HS-5 (cell line): ENCODE results near the gene ENDOV.

Experiments used
- DNase-seq: peaks from one replicate; pipeline ENCODE4 v3.0.0-alpha.2; 2012; ENCODE audit warnings: low read depth

ENDOV gene

DNA sequence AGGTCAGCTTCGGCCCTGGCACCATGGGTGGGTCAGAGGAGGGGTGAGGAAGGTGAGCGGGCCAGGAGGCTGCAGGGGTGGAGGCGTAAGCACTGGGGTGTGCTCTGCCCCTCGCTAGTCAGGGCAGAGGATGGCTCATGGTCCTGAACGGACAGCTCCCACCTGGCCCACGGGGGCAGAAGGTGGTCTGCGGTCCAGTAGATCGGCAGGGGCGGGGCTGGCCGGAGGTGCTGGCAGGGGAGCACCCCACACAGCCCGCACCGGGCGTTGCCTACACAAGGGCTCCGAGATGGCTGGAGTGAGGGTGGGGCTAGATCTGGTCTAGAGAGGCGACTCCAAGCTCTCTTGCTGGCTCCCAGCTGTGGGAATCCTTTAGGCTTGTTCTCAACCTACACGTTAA is 53.3 kb downstream of the ENDOV start:
- DNase-seq, result no peak

- DNase-seq, result no peak
Observed at GRCh38 chr17:80468781-80469493, 54.0 kb downstream of the ENDOV start.

DNA sequence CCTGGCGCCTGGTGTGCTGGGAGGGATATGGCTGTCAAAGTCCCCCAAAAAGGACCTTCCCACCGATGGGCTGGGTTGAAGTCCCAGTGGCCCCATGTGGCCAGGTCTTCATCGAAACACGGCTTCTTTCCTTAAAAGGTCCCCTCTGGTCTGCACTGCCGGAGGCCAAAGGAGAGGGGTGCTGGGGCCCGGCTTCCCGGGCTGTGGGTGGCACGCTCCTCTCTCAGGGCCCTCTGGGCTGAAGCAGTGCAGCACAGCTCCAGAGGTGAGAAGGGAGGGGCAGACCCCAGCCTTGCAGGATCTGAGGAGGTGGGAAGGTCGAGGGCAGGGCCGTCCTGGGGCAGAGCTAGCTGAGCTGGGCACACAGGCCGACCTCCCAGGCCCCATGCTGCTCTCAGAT is 54.7 kb downstream of the ENDOV start:
- DNase-seq, result no peak

GRCh38 chr17:80470603-80471002 is 55.6 kb downstream of the ENDOV start:
- no peak for DNase-seq

GRCh38 chr17:80471922-80472321 is 57.0 kb downstream of the ENDOV start:
- no peak for DNase-seq

GRCh38 chr17:80472996-80473395 is 58.0 kb downstream of the ENDOV start:
- DNase-seq, result no peak

- DNase-seq, result no peak
Observed at GRCh38 chr17:80473701-80474100, 58.7 kb downstream of the ENDOV start.

DNA sequence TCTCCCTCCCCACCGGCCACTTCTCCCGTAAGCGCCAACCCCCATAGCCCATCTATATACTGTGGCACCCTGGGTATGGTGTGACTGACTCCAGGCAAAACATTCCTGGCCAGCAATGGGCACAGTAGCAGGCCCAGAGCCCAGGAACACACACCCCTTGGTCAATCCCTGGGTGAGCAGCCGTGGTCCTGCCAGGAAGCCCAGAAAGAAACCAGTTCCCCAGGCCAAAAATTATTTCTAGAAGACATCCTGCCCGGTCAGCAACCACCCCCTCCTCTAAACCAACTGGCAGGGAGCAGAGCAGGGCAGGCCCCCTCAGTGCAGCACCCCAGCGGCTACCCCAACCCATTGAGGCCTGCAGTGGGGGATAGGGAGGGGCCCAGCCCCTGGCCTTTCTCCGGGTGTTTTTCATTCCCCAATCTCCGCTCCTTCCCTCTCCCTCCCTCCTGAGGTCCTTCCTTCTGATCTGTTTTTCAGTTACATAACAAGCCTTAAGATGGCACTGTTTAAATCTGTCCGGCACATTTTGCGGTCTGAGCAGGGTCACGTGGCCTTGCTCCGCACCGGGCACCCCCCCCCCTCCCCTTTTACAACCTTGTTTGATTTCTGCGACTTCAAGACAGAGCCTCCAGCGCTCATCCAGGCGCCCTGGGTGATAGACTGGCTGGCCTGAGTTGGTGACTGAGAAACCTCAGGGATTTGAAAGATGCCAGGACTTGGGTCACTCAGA is 59.4 kb downstream of the ENDOV start:
- DNase-seq, result no peak

DNA sequence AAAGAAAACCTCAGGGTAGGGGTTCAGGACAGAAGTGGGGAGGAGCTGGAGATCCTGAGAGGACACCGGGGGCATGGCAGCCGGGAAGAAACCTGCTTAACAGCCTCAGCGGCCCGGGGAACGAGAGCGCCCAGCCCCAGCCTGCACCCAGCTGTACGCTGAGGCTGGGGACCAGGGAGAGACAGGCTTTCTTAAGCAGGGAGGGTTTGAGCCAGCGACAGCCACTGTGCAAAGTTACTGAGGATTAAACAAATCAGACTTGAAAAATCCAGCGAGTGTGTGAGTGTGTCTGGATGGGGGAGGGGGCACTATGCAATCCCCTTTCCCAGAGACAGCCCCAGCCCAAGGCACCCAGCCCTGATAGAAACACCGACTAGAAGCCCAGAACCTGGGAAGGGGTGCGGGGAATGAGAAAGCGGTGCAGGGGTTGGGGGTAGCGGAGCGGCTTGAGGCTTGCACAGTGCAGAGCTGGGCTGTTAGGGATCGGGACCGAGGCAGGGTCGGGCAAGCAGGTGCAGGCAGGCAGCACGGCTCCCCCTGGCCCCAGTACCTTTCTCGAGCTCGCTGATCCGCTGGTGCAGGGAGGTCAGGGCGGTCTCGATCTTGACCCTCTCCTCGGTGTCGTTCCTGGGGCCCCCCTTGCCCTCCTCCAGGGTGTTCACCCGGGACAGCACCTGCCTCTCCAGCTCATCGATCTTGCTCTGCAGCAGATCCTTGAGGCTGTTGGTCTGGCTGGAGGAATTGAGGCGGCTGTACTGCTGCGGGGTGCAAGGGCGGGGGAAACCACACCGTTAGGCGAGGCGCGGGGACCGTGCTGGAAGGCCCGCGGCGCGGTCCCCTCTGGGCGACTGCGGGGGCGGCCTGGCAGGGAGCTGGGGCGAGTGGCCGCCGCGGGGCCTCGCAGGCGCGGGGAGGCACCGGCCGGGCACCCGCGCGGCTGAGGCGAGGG is 60.3 kb downstream of the ENDOV start:
- DNase-seq, result no peak

GRCh38 chr17:80475910-80476876 is 61.2 kb downstream of the ENDOV start, which contains the start of gene NPTX1:
TSS of gene NPTX1 (minus strand) at chr17:80476607. CDS start at chr17:80476446, 161 bp downstream.
- no peak for DNase-seq

GRCh38 chr17:80476877-80477646 is 62.1 kb downstream of the ENDOV start:
- DNase-seq, result no peak

- DNase-seq, result no peak
Observed at GRCh38 chr17:80477647-80478478, 62.9 kb downstream of the ENDOV start.

DNA sequence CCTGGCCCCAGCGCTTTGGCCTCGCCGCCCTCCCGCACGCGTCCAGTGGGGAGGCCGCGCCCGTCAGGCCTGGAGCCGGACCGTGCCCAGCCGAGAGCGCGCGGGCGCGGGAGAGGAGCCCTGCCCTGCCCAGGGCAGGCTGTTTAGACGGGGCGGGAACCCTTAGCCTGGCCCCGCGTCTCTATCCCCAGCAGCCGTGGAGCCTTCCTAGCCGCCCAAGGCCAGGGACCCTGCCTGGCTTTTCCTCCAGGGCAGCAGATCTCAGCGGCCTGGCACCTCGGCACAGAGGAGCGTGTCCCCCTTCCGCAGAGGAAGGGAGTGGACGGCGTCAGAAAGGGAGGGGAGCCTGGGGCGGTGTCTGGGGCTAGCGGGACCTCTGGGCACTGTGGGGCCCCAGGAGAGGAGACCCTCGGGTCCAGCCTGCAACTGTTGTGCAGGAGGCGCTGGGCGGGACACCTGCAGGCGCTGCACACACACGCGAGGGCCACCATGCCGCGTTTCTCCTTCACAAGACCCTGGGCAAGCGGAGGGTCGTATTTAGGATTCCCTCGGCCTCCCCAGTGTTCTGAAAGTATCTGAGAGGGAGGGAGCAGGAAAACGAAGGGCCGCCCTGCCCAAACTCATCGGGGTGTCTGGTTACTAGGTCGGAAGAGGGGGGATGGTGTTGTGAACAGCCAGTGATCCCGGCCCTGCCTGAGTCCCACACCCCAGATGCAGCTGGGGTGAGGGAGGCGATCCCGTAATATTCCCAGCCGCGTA is 63.7 kb downstream of the ENDOV start:
- DNase-seq, result no peak

DNA sequence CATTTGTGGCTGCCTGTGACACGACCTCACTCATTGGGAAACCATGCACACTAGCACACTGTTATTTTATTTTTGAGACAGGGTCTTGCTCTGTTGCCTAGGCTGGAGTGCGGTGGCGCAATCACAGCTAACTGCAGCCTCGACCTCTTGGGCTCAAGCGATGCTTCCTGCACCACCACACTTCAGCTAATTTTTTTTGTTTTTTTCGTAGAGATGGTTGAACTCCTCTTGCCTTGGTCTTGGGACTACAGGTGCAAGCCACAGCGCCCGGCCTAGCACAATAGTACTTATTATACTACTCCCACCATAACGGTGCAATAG is 64.2 kb downstream of the ENDOV start:
- no peak for DNase-seq

DNA sequence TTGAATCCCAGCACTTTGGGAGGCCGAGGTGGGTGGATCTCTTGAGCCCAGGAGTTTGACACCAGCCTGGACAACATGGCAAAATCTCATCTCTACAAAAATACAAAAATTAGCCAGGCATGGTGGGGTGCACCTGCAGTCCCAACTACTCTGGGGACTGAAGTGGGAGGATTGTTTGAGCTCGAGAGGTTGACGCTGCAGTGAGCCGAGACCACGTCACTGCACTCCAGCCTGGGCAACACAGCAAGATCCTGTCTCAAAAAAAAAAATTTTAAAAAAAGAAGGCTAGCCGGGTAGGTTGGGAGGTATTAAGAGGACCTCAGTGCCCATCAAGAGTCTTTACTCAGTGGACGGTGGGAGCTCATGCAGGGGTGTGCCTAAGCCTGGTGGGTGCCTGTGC is 65.3 kb downstream of the ENDOV start:
- DNase-seq, result no peak

DNA sequence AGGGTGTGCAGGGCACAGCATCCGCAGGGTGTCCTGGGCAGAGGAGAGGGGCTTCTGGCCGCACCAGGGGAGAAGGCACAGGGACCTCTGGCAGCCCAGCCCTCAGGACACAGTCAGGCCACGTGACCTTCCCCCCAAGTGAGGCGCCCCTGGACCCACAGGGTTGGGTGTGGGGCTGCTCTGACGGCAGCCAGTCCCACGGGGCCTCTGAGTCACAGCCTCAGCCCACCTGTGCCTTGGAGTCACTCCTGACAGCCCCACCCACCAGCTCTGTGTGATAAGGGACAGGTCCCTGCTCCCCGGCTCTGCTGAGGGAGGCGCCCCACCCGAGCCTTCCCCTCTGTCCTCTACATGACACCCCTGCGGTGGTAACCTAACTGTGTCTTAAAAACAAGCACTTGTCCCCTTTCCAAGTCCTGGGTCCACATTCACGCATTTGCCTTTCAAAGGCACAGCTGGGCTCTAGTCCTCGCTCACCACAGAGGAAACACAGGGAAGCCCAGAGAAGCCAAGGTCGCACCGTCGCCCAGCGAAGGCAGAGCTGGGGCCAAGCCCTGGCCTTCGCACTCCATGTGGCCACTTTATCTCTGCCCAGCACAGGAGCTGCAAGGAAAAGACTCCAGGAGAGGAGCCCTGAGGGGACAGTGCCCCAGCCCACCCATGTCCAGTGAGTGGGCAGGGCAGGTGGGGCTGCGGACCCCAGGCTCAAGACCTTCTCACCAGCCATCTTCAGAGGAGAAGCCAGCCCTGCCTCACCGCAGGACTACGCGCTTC is 66.5 kb downstream of the ENDOV start:
- DNase-seq, result no peak

DNA sequence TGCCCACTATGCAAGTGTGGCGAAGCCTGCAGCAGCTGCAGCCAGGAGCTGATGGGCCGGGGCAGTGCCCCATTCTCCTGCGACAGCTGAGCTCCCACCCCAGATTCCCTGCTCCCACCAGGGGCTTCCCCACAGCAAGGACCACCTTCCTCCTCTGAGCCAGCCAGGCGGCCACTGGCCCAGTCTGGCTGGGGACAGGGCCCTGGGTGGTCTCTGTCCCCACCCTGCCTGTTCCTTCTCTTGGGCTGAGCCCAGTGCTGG is 67.0 kb downstream of the ENDOV start:
- no peak for DNase-seq

- DNase-seq, result no peak
Observed at GRCh38 chr17:80482555-80483308, 67.8 kb downstream of the ENDOV start.
